ENCODE results near the gene RPS6KB2. TPM values are rescaled to one million over a fixed set of nuclear protein-coding genes. Genes with fewer than 3 reads are reported as not detected.

Gene RPS6KB2
- total and polyA plus RNA-seq, 12 donors, result 36.6 to 111 (median 50.0) TPM

DNA sequence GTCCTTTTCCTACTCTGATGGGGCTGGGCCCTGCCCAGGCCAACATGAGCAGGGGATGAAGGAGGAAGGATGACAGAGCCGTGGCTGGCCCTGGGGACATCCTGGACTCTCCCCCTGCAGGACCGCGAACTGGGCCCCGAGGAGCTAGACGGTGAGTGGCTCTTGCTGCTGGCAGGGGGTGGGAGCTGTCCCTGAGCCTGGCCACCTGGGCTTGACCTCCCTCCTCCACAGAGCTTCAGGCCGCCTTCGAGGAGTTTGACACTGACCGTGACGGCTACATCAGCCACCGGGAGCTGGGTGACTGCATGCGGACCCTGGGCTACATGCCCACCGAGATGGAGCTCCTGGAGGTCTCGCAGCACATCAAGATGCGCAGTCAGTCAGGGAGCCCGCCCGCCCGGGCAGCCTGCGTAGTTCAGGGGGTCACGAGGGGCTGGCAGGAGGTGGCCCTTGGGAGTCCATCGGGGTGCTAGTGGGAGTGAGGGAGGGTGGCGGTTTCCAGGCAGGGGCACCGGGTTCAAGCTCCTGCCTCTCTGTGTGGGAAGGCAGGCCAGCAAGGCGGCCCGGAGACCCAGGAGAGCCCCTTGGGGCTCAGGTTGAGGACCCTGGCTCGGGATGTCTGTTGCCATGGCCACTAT lies 27.9 kb downstream of the RPS6KB2 start:
- DNase-seq, result peak in 1 of 7 donors; percentile 18
- no peaks in the 10 kb centered on the region for H3K9me3 ChIP-seq (replicated peaks in 1 of 3)
- H3K27me3 ChIP-seq, result no peaks in the 10 kb centered on the region
- H3K27ac ChIP-seq, result no peak overlapping the region
- intact Hi-C loops (cut with DNase I), result no loop called here
- H3K4me3 ChIP-seq, result no peak overlapping the region
- 80 to 86% (median 83%) methylated on average over 10 to 25 of the region's 25 CpGs for WGBS, 4 donors
- H3K36me3 ChIP-seq (replicated peaks in 1 of 2), result no peaks in the 10 kb centered on the region
- no peaks in the 10 kb centered on the region for H3K4me1 ChIP-seq (replicated peaks in 1 of 2)
- TF ChIP-seq POLR2A (IDR thresholded peaks at IDR 0.05), result no peak
- TF ChIP-seq CTCF (IDR thresholded peaks at IDR 0.05), result no peak

GRCh38 chr11:67457453-67457852 lies 29.2 kb downstream of the RPS6KB2 start:
- no peak overlapping the region for H3K27ac ChIP-seq
- intact Hi-C loops (cut with DNase I), result no loop called here
- no peaks in the 10 kb centered on the region for H3K27me3 ChIP-seq
- WGBS, 4 donors, result 89 to 96% (median 91%) methylated on average over 12 of the region's 12 CpGs
- H3K4me1 ChIP-seq (replicated peaks in 1 of 2), result no peaks in the 10 kb centered on the region
- no peaks in the 10 kb centered on the region for H3K9me3 ChIP-seq (replicated peaks in 1 of 3)
- no peak for TF ChIP-seq CTCF (IDR thresholded peaks at IDR 0.05)
- no peak for TF ChIP-seq POLR2A (IDR thresholded peaks at IDR 0.05)
- H3K4me3 ChIP-seq, result no peak overlapping the region
- H3K36me3 ChIP-seq (replicated peaks in 1 of 2), result no peaks in the 10 kb centered on the region
- peak in 1 of 7 donors; percentile 15 for DNase-seq

GRCh38 chr11:67458266-67458665 lies 30.0 kb downstream of the RPS6KB2 start:
- no peaks in the 10 kb centered on the region for H3K9me3 ChIP-seq (replicated peaks in 1 of 3)
- intact Hi-C loops (cut with DNase I), result no loop called here
- H3K27me3 ChIP-seq, result no peaks in the 10 kb centered on the region
- peaks cover under 1% of the 10 kb centered on the region in 2 donors for H3K4me1 ChIP-seq (replicated peaks in 1 of 2)
- H3K27ac ChIP-seq, result no peak overlapping the region
- H3K36me3 ChIP-seq (replicated peaks in 1 of 2), result no peaks in the 10 kb centered on the region
- H3K4me3 ChIP-seq, result no peak overlapping the region
- TF ChIP-seq CTCF (IDR thresholded peaks at IDR 0.05) (no peak), POLR2A (IDR thresholded peaks at IDR 0.05) (no peak)
- WGBS, 4 donors, result 84 to 91% (median 86%) methylated on average over 14 to 19 of the region's 19 CpGs
- DNase-seq, result no peak

DNA sequence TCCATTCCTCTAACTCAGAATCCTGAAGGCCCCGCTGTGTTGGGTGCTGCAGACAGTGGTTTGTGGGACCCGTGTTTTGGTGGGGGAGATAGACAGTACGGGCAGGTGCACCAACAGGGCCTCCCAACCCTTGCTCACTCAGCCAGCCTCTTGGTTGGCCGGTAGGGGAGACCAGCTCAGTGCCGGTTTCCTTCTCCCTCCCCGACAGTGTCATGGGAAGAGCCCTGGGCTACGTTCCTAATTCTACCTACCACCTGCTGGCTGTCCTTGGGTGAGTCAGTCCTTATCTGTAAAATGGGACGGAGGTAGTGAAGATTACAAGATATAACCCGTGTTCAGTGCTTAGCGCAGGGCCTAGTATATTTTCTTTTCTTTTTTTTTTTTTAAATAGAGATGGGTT lies 34.9 kb downstream of the RPS6KB2 start:
- H3K4me1 ChIP-seq (replicated peaks in 1 of 2), result peaks cover 22 to 36% of the 10 kb centered on the region in 2 donors
- no peak overlapping the region for H3K4me3 ChIP-seq
- no peaks in the 10 kb centered on the region for H3K27me3 ChIP-seq
- WGBS, 4 donors, result 54 to 69% (median 62%) methylated on average over 5 to 10 of the region's 10 CpGs
- H3K36me3 ChIP-seq (replicated peaks in 1 of 2), result no peaks in the 10 kb centered on the region
- peak overlapping the region; percentile 90 to 98 (median 93) for H3K27ac ChIP-seq
- peak in 3 of 7 donors; percentile 50 to 70 (median 59) for DNase-seq
- intact Hi-C loops (cut with DNase I), result no loop called here
- TF ChIP-seq POLR2A (IDR thresholded peaks at IDR 0.05) (no peak), CTCF (IDR thresholded peaks at IDR 0.05) (peak in 1 of 6 experiments; percentile 34)
- H3K9me3 ChIP-seq (replicated peaks in 1 of 3), result no peaks in the 10 kb centered on the region
